Stimulated activated CD8-positive, alpha-beta memory T cell treated with anti-CD3 and anti-CD28 coated beads, Interleukin-12 subunit alpha, Interleukin-12 subunit beta, amount 100 ng/mL, for 24 hours (primary cell): ENCODE results near the gene MAPK9.
A peak's percentile ranks its signal among the peaks of the same experiment; 100 is the strongest.
"Not testable (repeated sequence)": the region's sequence is repeated elsewhere in the genome, so short reads cannot be mapped to it uniquely, and the experiment has no call there.

Source experiments
- DNase-seq: peaks from one replicate; pipeline ENCODE4 v3.0.0-alpha.2; 2020; ENCODE audit errors: extremely low read depth

MAPK9 gene

GRCh38 chr5:180326989-180327565 is 35.2 kb upstream of the MAPK9 start:
- no peak for DNase-seq

DNA sequence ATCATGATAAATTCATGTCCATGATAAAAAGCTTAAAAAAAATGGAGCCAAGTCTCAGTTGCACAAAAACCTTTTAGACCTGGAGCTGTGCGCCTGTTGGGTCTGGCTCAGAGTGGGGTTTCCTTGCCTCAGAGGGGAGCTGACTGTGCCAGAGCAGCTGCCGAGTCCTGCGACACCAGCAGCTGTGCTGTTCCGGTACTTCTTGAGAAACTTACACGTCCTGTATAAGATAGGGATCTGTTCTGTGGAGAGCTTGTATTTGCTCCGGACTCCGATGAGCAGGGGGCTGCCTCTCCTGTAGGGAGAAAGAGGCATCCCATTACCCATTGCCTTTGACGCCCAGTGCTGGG is 32.7 kb upstream of the MAPK9 start:
- DNase-seq, result no peak

GRCh38 chr5:180323941-180324600 is 32.2 kb upstream of the MAPK9 start:
- no peak for DNase-seq

- no peak for DNase-seq
These were observed 31.3 kb upstream of the MAPK9 start for GRCh38 chr5:180323160-180323559.

DNA sequence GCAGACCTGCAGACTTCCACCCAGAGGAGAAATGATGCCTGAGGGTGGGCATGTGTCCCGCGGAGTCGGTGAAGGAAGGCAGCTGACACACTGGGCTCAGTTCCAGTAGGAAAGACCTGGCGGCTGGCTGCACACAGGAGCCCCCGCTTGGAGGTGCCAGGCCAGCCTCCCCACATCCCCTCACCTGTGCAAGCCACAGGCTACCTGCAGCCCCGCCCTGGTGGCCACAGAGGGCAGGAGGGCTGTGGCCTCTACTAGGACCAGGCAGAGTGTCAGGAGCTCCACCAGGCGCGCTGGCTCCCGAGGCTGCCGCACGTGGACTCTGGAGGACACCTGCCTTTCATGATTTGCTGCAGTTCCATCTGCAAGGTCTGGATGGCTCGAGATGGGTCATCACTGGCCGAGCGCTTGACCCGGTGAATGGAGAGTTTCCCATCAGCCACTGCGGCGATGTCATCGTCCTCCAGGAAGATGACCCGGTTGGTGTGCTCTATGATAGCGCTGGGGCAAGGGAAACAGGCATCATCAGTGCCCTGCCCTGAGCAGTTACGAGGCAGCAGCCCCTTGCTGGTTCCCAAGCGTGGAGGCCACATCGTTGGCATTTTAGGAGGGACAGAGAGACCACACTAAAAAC is 26.7 kb upstream of the MAPK9 start:
- no peak for DNase-seq

GRCh38 chr5:180316586-180316985 is 24.7 kb upstream of the MAPK9 start:
- DNase-seq, result no peak

DNA sequence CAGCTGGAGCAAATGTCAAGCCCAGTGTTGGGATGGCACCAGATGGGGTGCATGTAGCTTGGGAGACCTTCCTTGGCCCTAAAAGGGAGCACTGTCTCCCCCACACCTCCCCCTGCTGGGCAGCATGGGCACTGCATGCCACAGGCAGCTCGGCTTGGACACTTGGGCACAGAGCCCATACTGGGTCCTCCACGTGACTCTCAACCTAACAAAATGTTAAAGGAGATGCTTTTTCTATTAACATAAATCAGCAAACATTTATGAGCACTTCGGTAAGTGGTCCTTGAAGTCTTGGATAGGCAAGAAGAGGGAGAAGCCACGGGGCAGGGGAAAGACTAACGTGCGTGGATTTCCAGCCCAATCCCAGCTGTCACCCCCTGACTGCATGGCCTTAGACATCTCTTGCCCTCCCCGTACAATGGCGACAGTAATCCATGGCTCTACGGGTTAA is 23.9 kb upstream of the MAPK9 start:
- peak; percentile 42 for DNase-seq

GRCh38 chr5:180313677-180314505 is 22.0 kb upstream of the MAPK9 start:
- DNase-seq, result peak; percentile 49

DNA sequence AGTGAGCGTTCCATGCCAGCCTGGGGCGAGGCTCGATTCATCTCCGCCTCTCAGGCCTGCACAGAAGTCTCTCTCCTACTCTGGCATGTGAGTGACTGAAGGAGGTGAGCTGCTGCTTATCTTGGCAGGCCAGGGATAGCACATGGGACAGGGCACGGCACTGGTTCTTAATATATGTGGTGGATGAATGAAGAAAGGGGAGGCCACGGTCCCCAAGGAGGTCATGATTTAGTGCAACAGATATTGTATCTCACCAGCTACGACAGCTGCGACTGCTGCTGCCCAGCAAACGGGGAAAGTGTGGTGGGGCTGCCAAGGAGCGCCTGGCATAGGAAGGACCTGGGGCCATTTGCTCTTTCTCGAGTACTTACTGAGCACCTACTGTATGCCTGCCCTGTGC is 19.3 kb upstream of the MAPK9 start:
- no peak for DNase-seq

DNA sequence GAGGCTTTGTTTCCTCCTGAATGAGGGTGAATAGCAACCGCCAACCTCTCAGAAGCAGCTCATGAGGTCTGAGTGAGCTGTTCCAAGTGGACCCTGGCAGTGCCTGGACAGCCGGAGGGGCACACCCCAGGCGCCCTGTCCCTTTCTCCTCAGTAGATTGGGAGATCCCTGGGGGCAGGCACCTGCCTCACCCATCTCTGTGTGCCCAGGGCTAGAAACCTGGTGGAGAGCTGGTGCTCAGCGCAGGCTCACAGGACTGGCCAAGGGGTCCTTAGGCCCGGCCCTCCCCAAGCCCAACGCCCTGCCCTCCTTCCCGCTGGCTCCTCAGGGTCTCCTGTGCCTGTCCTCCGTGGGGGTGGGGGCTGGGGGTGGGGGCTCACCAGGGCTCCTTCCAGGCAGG is 14.9 kb upstream of the MAPK9 start:
- DNase-seq, result no peak

GRCh38 chr5:180305481-180305880 is 13.6 kb upstream of the MAPK9 start:
- no peak for DNase-seq

GRCh38 chr5:180304431-180305375 is 12.8 kb upstream of the MAPK9 start:
- no peak for DNase-seq

DNA sequence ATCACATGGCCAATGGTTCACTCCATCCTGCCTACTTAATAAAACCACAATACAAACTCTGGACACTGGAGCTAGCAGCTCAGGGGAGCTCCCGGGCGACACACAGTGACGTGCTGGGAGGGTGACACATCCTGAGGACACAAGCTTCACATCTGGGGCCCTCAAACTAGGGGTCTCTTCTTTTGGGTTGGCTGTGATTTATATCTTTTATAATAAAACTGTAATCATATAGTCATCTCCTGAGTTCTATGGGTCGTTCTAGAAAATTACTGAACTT is 12.1 kb upstream of the MAPK9 start:
- no peak for DNase-seq

- DNase-seq, result no peak
These were observed 11.5 kb upstream of the MAPK9 start for GRCh38 chr5:180303226-180304015.

DNA sequence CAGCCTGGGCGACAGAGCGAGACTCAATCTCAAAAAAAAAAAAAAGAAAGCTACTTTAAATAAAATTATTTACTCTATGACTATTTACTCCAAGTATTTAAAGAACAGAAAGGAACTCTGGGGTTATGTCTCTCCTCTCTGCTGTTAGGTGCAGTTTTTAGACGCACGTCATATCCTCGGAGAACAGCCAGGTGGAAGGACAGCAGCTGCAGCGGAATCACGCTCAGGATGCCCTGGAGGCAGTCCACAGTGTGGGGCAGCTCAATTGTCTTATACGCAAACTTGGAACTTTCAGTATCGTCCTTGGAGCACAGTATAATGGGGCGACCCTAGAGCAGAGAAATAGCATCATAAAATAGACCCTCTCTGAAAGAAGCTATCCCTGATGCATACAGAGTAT is 10.4 kb upstream of the MAPK9 start:
- DNase-seq, result no peak

- no peak for DNase-seq
These were observed 9.4 kb upstream of the MAPK9 start for GRCh38 chr5:180301253-180301652.

- no peak for DNase-seq
These were observed 7.6 kb upstream of the MAPK9 start for GRCh38 chr5:180299526-180299925.

GRCh38 chr5:180299014-180299413 is 7.1 kb upstream of the MAPK9 start:
- DNase-seq, result not testable (repeated sequence)

- no peak for DNase-seq
These were observed 5.9 kb upstream of the MAPK9 start for GRCh38 chr5:180297587-180298282.

DNA sequence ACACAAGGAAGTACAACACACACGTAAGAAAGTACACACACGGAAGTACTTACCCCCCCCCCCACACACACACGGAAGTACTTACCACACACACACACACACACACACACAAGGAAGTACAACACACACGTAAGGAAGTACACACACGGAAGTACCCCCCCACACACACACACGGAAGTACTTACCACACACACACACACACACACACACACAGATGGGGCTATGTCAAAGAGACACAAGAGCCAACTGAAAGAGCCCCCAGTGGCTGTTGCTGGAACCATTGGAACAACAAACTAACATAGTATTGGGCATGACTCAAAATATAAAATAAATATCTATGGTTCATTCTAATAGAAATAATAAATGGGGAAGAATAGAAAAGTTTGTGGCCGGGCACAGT is 4.9 kb upstream of the MAPK9 start:
- DNase-seq, result no peak
